Embryonic facial prominence (tissue), 1 donor: Measurements from ENCODE around the gene LDLRAD2.

Source experiments
- DNase-seq: peaks from one replicate; pipeline ENCODE4 v3.0.0-alpha.2; 2016; ENCODE audit errors: extremely low spot score

Gene LDLRAD2

GRCh38 chr1:21842606-21843162 lies 30.6 kb downstream of the LDLRAD2 start:
- DNase-seq: no peak

- no peak for DNase-seq
These were observed 31.1 kb downstream of the LDLRAD2 start for GRCh38 chr1:21843208-21843607.

GRCh38 chr1:21843996-21844395 lies 31.9 kb downstream of the LDLRAD2 start:
- no peak for DNase-seq

DNA sequence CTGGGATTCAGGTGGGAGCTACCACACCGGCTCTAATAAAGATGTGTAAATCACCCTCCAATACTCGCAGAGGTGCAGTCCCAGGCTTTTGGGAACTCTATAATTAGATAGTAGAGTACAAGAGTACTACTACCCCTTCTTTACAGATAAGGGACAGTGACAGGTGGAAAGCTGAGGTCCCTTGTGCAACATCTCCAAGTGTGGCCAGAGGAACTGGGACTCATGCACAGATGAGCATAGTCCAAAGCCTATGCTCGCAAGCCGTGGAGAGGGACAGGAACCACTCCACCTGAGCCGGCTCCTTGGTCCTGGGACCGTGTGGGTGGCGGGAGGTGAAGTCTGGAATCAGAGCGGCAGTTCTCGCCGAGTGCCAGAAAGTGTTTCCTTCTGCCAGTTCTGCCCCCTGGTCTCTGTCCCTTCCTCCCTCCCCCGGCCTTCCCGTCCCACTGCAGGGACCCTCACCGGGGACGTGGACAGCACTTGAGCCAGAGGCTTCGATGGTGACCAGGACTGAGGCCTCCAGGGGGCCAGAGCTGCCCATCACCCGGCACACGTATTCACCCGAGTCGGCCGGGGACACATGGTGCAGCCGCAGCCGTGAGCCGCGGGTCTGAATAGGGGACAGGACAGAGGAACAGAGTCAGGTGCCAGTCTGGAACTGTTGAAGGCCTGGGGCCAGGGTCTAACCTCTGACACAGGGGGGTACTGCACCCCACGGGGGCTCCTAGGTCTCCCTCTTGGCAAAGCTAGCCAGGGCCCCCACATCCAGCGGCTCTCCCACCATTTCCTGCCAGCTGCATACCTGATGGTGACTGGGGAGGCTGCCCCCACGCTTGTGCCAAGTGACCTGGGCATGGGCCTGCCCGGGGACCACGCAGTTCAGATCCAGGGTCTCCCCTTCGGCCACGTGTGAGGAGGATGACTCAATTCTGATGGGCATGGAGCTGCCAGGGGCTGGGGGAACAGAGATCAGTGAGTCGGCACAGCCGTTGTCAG lies 33.9 kb downstream of the LDLRAD2 start:
- DNase-seq: no peak

DNA sequence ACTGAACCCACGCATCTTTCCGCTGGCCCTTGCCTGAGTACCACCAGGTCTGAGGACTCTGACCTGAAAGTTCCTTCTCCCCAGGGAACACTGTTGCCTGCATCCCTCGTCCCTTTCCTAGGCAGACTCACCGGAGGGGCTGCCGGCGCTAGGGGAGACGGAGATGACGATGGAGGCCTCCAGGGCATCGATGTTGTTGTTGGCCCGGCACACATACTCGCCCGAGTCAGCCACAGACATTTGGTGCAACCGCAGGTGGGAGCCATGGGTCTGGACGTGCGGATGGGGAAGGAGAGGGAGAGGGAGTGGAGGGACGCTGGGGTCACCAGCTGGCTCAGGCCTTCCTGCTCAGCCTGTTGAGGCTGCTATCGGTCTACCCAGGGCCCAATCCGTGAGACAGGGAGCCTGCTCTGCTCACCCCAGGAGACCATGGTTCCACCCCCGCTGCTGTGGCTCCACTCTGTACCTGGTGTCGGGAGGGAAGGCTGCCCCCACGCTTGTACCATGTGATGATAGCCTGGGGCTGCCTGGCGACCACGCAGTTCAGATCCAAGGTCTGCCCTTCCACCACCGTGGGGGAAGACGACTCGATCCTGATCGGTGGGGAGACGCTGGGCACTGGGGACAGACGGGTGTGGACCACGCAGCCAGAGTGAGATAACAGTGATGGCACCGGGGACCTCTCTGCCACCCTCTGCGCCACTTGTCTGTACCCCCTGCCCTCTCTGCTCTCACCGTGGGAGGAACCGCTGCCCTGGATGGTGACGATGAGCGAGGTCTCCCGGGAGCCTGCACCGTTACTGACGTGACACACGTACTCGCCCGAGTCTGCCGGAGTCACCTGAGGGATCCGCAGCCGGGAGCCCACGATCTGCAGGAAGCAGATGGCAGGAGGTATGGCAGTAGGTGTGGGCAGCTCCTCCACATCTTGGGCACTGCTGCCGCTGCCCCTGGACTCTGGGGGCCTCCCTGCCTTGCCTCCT lies 35.4 kb downstream of the LDLRAD2 start:
- no peak for DNase-seq

GRCh38 chr1:21848524-21849174 lies 36.6 kb downstream of the LDLRAD2 start:
- DNase-seq: no peak

- no peak for DNase-seq
These were observed 38.0 kb downstream of the LDLRAD2 start for GRCh38 chr1:21849909-21850576.

DNA sequence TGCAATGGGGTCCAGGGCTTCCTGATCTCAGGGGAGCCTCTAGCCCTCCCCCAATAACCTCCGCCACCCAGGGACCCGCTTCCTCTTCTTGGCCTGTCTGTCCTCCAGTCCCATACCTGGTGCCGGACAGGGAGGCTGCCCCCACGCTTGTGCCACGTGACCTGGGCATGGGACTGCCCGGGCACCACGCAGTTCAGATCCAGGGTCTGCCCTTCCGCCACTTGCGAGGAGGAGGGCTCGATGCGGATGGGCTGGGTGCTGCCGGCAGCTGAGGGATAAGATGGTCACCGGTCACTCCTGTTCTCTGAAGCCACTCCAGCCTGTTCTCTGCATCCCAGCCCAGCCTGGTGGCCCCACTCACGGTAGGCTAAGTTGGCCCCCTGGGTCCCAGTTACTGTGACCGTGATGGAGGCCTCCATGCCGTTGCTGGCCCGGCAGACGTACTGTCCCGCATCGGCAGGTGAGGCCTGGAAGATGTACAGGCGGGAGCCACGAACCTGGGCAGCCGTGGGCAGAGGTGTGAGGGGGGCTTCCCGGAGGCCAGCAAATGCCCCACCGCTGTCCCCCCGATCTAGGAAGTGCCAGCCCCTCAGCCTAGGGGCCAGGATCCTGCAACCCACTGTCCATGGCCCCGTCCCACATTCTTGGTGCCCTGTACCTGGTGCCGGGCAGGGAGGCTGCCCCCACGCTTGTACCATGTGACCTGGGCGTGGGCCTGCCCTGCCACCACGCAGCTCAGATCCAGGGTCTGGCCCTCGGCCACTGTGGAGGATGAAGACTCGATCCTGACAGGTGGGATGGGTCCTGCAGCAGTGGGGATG lies 39.6 kb downstream of the LDLRAD2 start:
- no peak for DNase-seq

DNA sequence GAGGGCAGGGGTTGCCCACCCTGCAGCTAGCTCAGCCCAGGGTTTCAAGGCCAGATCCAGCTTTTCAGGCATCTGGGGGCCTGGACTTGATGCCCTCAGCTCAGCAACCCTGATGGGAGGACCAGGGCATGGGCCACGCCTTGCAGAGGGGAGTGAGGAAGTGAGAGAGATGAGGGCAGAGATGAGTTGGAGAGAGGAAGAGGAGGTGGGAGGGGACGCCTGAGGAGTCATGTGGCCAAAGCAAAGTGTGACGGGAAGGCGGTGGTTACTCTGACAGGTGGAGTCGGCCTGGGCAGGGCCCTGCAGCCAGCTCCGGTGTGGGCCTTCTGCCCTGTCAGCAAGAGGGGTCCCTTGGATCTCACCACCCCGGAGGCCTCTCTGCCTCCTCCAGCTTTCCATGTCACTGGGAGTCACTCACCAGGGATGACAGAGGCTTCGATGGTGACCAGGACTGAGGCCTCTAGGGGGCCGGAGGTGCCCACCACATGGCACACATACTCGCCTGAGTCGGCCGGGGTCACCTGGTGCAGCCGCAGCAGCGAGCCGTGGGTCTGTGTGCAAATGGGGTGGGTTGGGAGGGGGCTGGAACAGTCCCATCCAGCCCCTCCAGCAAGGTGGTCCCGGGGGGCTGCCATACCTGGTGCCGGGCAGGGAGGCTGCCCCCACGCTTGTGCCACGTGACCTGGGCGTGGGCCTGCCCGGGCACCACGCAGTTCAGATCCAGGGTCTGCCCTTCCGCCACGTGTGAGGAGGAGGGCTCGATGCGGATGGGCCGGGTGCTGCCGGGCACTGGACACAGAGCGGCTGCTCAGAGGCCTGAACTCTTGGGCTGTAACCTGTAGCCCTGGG lies 40.4 kb downstream of the LDLRAD2 start:
- no peak for DNase-seq

- DNase-seq: no peak
These were observed 41.0 kb downstream of the LDLRAD2 start for GRCh38 chr1:21853131-21853427.

GRCh38 chr1:21854090-21854750 lies 42.2 kb downstream of the LDLRAD2 start:
- DNase-seq: no peak

DNA sequence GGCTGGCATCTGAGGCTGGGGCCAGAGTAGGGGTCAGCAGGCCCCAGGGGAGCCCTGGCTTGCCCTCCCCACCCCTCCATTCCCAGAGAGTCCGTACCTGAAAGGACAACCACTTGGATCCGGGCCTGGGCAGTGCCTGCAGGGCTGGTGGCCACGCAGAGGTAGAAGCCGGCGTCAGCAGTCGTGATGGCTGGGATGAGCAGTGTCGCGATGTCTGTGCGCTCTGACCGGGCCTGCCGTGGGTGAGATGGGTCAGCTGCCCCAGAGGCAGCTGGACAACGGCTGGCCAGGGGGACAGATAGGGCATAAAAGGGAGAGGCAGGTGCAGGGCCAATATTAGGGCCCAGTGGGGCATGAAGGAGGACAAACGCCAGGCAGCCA lies 42.7 kb downstream of the LDLRAD2 start:
- DNase-seq: no peak

GRCh38 chr1:21855257-21856096 lies 43.4 kb downstream of the LDLRAD2 start:
- DNase-seq: no peak

DNA sequence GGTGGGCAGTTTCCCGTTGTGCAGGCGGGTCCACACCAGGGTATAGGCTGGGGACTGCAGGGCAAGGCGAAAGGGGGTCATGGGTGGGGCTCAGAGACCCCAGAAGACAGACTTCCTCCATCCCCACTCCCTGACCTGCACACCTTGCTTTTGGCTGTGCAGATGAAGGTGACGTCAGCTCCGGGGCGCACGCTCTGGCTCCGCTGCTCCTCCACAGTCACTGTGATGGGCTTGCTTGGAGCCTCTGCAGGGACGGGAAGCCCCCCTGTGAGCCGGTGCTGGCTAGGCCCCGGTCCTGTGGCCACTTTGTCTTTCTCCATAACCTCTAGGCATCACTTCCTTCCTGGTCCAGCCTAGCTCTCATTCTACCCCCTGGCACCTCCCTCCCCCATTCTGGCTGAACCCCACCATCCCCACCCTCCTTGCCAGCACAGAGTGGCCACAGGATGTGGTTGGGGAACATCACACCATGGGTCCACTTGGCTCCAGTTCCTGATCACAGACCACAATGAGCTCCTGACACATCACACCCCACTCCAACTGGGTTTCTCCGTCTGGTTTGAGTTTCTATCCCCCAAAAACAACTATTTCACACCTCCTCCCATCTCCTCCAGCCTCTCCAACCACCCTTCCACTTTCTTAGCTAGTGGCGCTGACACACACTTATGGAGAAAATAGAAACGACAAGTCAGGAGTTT lies 45.2 kb downstream of the LDLRAD2 start:
- DNase-seq: no peak

DNA sequence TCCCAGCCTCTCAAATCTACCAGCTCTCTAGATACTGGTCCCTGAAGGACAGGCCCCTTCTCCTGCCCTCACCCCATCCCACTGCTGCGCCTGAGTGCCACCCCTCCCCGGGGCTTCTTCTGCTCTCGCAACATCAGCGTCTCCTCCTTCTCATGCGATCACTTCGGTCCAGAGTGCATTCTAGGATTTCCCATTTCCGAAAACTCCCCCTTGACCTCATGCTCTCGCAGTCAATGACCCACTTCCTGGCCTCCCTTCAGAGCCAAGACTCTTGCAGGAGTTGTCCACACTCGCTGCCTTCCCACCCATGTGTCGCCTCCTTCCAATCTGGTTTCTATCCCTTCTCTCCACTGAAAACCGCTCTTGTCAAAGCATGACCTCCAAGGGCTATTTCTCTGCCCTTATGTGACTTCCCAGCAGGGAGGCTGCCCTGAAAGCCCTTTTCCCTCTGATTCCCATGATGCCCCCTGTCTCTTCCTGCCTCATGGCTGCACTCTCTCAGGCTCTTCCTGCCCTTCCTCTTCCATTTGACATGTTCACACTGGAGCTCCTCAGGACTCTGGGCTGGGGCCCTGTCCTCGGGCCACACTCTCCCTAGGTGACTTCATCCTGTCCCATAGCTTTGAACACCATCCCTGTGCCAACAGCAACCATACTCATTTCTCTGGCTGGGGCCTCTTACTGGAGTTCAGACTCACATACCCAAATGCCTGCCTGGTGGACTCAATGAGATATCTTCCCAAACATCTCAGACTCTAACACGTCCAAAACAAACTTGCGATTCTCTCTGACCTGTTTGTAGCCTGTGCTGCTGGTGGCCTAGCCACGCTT lies 46.0 kb downstream of the LDLRAD2 start:
- DNase-seq: no peak

DNA sequence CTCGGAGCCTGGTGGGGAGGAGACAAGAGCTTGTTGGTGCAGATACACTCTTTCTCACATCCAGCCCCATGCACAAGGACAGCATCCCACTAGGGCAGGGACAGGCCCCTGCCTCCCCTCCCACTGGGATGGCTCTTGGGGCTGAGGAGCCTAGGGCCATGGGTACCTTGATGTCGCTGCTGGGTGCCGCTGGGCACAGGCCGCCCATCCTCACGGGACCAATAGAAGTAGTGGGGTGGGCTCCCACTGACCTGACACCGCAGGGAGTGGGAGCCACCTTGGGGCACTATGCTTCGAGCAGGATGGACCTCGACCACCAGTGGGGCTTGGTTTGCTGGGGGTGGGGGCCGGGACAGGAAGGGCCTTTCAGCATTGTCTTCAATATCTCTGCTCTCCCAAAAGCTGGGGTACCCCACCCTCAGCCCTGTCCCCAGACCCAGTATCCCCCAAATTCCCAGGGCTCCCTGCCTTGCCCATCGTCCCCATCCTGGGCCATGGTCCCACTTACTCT lies 47.7 kb downstream of the LDLRAD2 start:
- no peak for DNase-seq
